ENCODE results near the gene ATP6V1F.

Gene ATP6V1F

GRCh38 chr7:128884561-128885369, 22.1 kb downstream of the ATP6V1F start:
- ATAC-seq, result no peak

DNA sequence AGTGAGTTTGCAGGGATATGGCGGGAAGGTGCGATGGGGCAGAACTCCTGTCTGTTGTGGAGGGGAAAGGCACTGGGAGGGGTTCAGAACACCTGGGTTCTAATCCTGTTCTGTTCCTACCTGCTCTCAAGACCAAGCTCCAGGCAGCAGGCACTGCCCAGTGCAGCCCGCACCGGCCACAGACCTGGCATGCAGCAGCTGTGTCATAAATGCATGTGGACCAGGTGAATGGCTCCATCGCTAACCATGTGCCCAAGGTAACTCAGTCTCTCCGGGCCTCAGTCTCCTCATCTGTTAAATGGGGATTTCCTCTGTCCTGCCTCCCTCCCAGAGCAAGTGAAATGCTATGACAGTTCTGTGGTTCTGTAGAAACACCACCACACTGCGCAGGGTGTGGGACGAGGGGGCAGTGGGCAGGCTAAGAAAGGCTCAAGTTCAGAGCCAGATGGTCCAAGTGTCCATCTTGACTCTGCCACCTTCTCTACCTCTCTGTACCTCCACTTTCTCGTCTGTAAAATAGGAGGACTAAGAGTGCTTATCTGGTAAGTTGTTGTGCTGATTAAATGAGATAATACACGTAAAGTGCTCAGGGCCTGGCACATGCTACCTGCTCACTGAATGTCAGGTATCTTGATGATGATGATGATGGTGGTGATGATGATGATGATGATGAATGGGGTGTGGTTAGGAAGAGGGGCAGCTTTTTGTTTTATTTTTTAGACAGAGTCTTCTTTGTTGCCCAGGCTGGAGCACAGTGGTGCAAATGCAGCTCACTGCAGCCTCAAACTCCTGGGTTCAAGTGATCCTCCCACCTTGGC, 22.9 kb downstream of the ATP6V1F start:
- DNase-seq, result no peak
- ATAC-seq, result no peak

More at GRCh38 chr7:128884561-128885369, 22.1 kb downstream of the ATP6V1F start:
- no peak for DNase-seq

- ATAC-seq (no peak), DNase-seq (no peak)
Measured at GRCh38 chr7:128886391-128887168, 23.9 kb downstream of the ATP6V1F start.

DNA sequence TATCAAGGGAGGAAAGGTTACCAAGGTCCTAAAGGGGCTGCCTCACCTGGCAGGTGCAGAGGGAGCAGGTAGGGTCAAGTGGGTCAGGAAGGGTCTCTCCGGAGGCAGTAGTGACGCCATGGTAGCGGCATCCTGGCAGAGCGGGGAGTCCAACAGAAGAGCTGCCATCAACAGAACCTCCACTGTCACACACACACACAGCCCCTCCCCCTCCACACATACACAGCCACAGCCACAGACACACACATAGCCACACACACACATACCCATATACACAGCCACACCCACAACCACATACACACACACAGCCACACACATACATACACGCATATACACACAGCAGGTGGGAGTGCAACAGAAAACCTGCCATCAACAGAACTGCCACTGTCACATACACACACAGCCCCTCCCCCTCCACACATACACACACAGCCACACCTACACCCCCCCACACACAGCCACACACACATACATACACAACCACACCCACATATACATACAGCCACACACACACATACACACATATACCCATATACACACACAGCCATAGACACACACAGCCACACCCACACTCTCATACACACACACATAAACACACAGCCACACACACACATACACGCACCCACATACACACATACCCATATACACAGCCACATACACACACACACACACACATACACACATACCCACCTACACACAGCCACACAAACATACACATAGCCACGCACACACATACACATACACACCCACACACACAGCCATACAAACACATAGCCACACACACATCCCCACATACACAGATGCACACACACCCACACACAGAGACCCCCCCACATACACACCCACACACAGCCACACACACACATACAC, 24.7 kb downstream of the ATP6V1F start:
- ATAC-seq, result no peak
- DNase-seq, result no peak

DNA sequence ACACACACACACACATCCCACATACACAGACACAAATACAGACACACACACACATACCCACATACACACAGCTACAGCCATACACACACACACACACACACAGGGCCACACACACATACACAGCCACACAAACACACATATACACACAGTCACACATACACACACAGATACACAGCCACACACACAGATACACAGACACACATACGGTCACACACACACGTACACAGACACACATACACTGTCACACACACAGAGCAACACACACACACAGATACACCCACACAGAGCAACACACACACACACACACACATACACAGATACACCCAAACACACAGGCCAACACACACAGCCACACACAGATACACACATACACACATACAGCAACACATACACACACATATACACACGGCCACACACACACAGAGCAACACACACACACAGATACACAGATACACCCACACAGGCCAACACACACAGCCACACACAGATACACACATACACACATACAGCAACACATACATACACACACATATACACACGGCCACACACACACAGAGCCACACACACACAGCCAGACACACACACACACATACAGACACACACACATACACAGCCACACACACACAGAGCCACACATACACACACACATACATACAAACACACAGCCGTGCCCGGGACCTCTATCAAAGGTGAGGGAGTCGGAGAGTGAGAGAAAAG, 25.5 kb downstream of the ATP6V1F start:
- DNase-seq, result no peak
- no peak for ATAC-seq

- ATAC-seq (no peak), DNase-seq (no peak)
Measured at GRCh38 chr7:128888756-128889095, 26.1 kb downstream of the ATP6V1F start.

- no peak for DNase-seq
- ATAC-seq, result no peak
Measured at GRCh38 chr7:128889121-128889520, 26.5 kb downstream of the ATP6V1F start.

- ATAC-seq, result no peak
- no peak for DNase-seq
Measured at GRCh38 chr7:128890306-128891109, 27.9 kb downstream of the ATP6V1F start.

DNA sequence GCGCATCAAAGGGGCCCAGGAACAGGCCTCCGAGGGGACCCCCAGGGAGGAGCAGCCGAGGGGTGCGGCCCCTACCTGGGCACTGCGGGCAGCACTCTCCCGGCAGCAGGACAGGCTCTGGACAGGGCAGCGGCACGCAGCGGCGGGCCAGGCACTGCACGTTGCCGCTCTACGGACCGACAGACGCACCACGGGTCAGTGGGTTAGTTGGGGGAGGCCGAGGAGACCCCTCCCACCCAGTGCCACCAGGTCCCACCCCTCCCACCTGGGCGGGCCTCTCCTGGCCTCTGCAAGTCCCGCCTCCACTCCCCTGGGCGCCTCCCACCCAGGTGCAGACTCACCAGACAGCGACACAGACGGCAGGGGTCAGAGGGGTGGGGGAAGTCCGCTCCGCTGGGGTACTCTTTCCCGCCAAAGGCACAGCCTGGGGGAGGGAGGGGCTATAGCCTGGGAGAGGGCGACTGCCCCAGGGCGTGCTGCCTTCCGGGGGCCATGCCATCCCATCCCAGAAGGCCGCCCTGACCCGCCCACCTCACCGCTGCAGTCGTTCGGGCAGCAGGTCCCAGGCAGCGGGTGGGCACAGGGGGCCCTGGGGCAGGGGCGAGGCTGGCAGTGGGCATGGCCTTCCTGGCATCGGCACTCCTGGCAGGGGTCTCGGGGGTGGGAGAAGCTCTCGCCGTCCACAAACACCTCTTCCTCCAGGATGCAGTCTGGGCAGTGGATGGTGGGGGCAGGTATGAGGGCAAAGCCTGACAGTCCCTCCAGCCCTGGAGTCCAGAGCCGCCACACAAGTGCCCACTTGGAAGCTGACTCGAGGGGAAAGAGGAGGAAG, 28.7 kb downstream of the ATP6V1F start:
- no peak for DNase-seq
- no peak for ATAC-seq

DNA sequence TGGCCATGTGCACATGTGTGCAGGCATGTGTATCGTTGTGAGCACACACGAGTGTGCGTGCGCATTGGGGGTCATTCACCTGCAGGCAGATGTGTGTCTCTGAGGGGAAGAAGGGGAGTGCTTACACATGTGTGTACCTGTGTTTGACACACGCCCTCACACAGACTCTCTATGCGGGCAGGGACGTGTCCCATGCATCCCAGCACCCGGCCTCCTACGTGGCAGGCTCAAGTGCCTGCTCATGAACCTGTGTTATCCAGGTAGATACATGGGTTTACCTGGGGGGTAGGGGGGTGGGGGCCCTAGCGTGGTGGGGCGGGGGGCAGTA, 29.2 kb downstream of the ATP6V1F start:
- no peak for ATAC-seq
- no peak for DNase-seq

DNA sequence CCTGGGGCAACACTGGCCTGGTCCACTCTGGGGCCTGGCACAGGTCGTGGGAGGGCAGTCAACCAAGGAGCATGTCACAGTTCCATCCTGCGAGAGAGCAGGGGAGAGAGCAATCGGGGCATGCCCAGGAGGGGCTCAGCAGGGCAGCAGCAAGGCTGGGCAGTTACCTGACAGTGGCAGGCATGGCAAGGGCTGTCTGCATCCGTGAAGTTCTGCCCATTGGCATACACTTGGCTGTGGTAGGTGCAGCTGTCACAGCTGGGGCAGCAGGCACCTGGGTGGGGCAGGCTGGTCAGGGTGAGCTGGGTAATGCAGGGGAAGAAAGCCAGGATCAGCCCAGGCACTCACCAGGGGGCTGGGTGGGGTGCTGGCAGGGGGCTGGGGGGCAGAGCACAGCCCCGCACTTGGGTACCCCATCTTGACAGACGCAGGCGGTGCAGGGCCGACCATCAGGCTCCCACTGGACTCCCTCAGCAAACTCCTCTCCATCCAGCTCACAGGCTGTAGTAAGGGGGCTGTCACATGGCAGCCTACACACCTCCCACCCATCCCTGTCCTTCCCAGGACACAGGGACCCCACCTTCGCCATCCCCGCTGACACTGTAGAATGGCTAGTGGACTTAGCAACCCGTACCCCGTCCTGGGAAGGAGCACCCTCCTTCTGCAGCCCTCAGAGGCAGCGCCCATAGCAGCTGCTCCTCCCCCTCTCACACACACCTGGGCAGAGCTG, 30.0 kb downstream of the ATP6V1F start:
- no peak for DNase-seq
- ATAC-seq, result no peak

- ATAC-seq (peak; percentile 11), DNase-seq (no peak)
Measured at GRCh38 chr7:128893251-128894100, 30.8 kb downstream of the ATP6V1F start.

- ATAC-seq (peak; percentile 7), DNase-seq (no peak)
Measured at GRCh38 chr7:128894101-128894440, 31.4 kb downstream of the ATP6V1F start.

DNA sequence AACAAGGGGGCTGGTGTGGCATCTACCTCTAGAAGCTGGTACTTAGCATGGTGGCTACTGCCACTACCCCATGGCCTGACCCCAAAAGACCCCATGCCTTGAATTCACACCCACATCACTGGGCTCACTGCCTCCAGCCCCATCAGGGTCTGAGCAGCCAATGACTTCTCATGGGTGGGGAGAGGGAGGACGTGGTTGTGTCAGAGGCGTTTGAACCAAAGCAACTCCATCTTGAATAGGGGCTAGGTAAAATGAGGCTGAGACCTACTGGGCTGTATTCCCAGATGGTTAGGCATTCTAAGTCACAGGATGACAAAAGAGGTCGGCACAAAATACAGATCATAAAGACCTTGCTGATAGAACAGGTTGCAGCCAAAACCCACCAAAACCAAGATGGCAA, 32.7 kb downstream of the ATP6V1F start:
- no peak for ATAC-seq
- no peak for DNase-seq

DNA sequence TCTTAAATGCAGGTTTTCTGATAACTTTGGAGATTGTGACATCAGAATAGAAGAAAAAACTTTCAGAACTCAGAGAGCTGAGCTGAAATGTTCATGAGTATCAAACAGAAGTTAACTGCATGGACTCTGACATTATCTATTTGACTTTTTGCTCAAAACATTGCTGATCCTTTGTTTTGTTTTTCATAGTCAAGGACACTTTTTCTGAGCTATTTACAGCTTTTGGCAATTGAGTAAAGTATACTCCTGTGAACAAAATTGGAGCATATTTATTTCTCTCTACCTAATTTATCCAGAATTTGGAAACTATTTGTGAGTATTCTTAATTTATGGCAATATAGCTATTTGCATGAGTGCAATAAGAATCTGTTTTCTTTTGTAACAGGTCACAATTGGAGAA, 36.7 kb downstream of the ATP6V1F start:
- DNase-seq (no peak), ATAC-seq (no peak)

GRCh38 chr7:128900237-128900636, 37.6 kb downstream of the ATP6V1F start:
- no peak for DNase-seq
- ATAC-seq, result no peak

DNA sequence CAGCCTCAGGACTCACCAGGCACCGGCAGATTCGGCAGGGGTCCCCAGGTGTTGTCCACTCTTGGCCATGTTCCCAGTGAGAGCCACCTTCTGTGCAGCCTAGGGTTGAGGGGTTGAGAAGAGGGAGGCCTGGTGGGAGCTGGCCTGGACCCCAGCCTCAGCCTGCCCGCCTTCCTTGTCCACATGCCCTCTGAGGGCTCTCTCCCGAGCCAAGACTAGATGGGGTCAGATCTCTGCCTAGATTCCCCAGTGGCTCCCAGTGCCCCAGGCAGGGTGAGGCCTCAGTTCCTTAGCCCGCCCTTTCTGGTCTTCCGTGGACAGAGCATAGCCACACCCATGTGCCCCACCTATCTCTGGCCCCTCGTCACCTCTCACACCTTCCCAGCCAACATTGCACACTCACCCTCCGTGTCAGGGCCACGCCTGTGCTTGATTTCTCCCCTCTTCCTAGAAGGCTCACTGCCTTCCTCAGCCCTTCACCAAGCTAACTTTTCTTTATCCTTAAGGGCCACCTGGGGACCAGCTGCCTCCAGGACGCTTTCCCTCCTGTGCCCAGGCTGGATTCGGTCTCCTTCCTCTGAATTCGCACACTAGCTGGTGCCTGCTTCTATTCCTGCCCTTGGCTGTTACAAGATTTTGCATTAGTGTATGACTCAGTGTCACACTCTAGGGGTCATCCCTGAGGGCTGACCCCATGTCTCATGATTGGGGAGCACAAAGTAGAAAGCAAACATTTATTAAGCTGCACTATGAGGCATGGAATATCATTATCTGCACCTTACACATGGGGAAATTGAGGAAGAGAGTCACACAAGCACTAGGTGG, 40.3 kb downstream of the ATP6V1F start:
- DNase-seq (no peak), ATAC-seq (no peak)
